A673 (cell line): Measurements from ENCODE around the gene SYNGR2.

Source experiments
- CTCF ChIP-seq: fragments of 300-800, 200-600 bp; sonication (generic); conservative IDR thresholded peaks from 2 replicates; pipeline ENCODE4 v1.5.1; 2017; ENCODE audit warnings: low read depth, mild to moderate bottlenecking, antibody characterized with exemption, low read length, moderate library complexity, mixed read lengths
- EZH2 ChIP-seq: fragments of 200-600 bp; sonication (generic); IDR thresholded peaks from 2 replicates; pipeline ENCODE4 v1.6.1; 2017; ENCODE audit warnings: borderline replicate concordance, low read depth, mild to moderate bottlenecking, mixed read lengths, antibody characterized with exemption, low read length; ENCODE audit not compliant: poor library complexity, severe bottlenecking

GRCh38 chr17:78174870-78175642 lies 6.7 kb downstream of the SYNGR2 start:
- TF ChIP-seq CTCF (no peak), EZH2 (no peak)
